ENCODE data around the gene KIF17. TPM values are rescaled to one million over a fixed set of nuclear protein-coding genes. Genes with fewer than 3 reads are reported as not detected.

Gene KIF17
- total and polyA plus RNA-seq, 4 donors: 0.49 to 3.2 (median 2.6) TPM

DNA sequence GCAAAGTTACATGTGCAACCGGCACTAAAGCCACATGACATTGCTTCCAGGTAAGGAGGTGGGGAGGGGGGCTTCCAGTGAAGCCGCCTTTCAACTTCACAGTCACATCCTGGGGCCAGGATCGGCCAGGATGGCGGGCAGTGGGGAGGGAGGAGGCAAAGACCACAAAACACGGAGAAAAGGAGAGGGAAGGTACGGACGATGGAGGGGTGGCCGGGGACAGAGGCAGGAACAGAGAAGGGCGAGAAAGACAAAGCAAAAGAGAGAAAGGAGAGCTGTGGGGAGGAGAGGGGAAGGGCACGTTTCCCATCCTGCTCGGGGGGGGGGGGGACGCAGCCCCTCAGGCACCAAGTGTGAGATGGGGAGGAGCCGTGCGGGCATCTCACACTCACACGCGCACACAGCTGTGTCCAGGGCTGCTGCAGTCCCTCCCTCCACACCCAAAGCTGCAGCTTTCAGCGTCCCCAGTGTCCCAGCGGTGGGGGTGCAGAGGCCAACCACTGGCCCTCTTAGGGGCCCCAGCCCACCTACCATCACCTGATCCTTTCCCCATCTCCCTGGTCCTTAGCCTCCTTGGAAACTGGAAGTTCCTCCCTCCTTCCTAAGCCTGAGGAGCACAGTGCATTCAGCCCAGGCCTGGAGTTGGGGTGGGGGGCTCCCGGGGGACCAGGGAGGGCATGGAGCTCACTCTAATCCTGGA, 12.3 kb upstream of the KIF17 start:
- Histone ChIP-seq H3K36me3 (ENCODE audit: control insufficient read depth in 1 of 2, insufficient read depth in 2 of 2, low read length in 1 of 2) (no peaks in the 10 kb centered on the region), H3K4me1 (ENCODE audit: control insufficient read depth in 1 of 2, insufficient read depth in 2 of 2, low read length in 2 of 2) (no peaks in the 10 kb centered on the region), H3K9me3 (ENCODE audit: control insufficient read depth, low read length) (no peaks in the 10 kb centered on the region), H3K27me3 (ENCODE audit: control insufficient read depth in 1 of 2, insufficient read depth in 2 of 2, low read length in 1 of 2) (no peaks in the 10 kb centered on the region), H3K4me3 (ENCODE audit: low read length in 2 of 2) (no peak overlapping the region), H3K27ac (ENCODE audit: low read depth in 1 of 2, low read length in 2 of 2) (no peak overlapping the region)
- intact Hi-C loops (cut with DNase I): loop anchor here in 1 of 2 donors (5.0 kb wide), 1 partner anchor 57 kb away; the partner anchor contains the start of gene HP1BP3
- 10 to 16% methylated on average over 18 to 19 of the region's 19 CpGs for WGBS, 2 donors
- no peak for ATAC-seq (ENCODE audit: low FRiP score)
- peak in 1 of 2 donors; percentile 67 for DNase-seq

GRCh38 chr1:20729155-20729931, 11.5 kb upstream of the KIF17 start:
- H3K27ac ChIP-seq (ENCODE audit: low read depth in 1 of 2, low read length in 2 of 2): no peak overlapping the region
- no peaks in the 10 kb centered on the region for H3K27me3 ChIP-seq (ENCODE audit: control insufficient read depth in 1 of 2, insufficient read depth in 2 of 2, low read length in 1 of 2)
- no peaks in the 10 kb centered on the region for H3K4me1 ChIP-seq (ENCODE audit: control insufficient read depth in 1 of 2, insufficient read depth in 2 of 2, low read length in 2 of 2)
- intact Hi-C loops (cut with DNase I): no loop called here
- DNase-seq (peak in 1 of 2 donors; percentile 75), ATAC-seq (ENCODE audit: low FRiP score) (no peak)
- H3K9me3 ChIP-seq (ENCODE audit: control insufficient read depth, low read length): no peaks in the 10 kb centered on the region
- no peak overlapping the region for H3K4me3 ChIP-seq (ENCODE audit: low read length in 2 of 2)
- no peaks in the 10 kb centered on the region for H3K36me3 ChIP-seq (ENCODE audit: control insufficient read depth in 1 of 2, insufficient read depth in 2 of 2, low read length in 1 of 2)
- 41 to 43% methylated on average over 13 to 14 of the region's 14 CpGs for WGBS, 2 donors

GRCh38 chr1:20728371-20729154, 10.8 kb upstream of the KIF17 start:
- intact Hi-C loops (cut with DNase I): no loop called here
- ATAC-seq (ENCODE audit: low FRiP score): no peak
- H3K27me3 ChIP-seq (ENCODE audit: control insufficient read depth in 1 of 2, insufficient read depth in 2 of 2, low read length in 1 of 2): no peaks in the 10 kb centered on the region
- H3K27ac ChIP-seq (ENCODE audit: low read depth in 1 of 2, low read length in 2 of 2): no peak overlapping the region
- WGBS, 2 donors: 68 to 70% methylated on average over 9 of the region's 9 CpGs
- no peaks in the 10 kb centered on the region for H3K36me3 ChIP-seq (ENCODE audit: control insufficient read depth in 1 of 2, insufficient read depth in 2 of 2, low read length in 1 of 2)
- DNase-seq: peak in 1 of 2 donors; percentile 40
- H3K9me3 ChIP-seq (ENCODE audit: control insufficient read depth, low read length): no peaks in the 10 kb centered on the region
- no peaks in the 10 kb centered on the region for H3K4me1 ChIP-seq (ENCODE audit: control insufficient read depth in 1 of 2, insufficient read depth in 2 of 2, low read length in 2 of 2)
- H3K4me3 ChIP-seq (ENCODE audit: low read length in 2 of 2): no peak overlapping the region

DNA sequence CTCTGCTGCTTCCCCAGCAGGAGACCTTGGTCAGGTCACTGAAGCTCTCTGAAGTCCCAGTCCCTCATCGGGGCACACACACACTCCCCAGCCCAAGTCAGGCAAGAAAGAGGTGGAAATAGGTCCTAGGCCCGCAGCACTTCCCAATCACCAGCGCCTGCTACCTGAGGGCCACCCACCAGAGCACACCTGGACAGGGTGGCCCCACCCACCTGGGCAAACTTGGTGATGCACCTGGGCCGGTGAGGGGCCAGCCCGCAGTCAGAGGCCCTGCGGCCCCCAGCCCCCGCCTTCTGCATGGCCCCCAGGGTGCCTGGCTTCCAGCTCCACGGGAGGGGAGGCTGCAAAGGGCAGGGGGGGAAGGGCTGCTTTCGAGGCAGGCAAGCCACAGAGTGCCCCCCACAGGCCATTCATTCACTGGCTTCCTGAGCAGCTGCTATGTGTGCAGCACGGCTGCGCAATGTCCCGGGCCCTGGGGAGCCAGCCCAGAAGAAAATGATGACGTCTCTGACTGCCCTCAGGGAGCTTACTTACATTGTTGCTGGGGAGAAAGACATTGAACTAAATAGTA, 10.0 kb upstream of the KIF17 start:
- DNase-seq (peak in 1 of 2 donors; percentile 74), ATAC-seq (ENCODE audit: low FRiP score) (no peak)
- Histone ChIP-seq H3K27me3 (ENCODE audit: control insufficient read depth in 1 of 2, insufficient read depth in 2 of 2, low read length in 1 of 2) (no peaks in the 10 kb centered on the region), H3K4me3 (ENCODE audit: low read length in 2 of 2) (no peak overlapping the region), H3K4me1 (ENCODE audit: control insufficient read depth in 1 of 2, insufficient read depth in 2 of 2, low read length in 2 of 2) (no peaks in the 10 kb centered on the region), H3K9me3 (ENCODE audit: control insufficient read depth, low read length) (no peaks in the 10 kb centered on the region), H3K27ac (ENCODE audit: low read depth in 1 of 2, low read length in 2 of 2) (no peak overlapping the region), H3K36me3 (ENCODE audit: control insufficient read depth in 1 of 2, insufficient read depth in 2 of 2, low read length in 1 of 2) (no peaks in the 10 kb centered on the region)
- 42 to 44% methylated on average over 13 of the region's 13 CpGs for WGBS, 2 donors
- intact Hi-C loops (cut with DNase I): no loop called here

GRCh38 chr1:20726932-20727745, 9.3 kb upstream of the KIF17 start:
- H3K36me3 ChIP-seq (ENCODE audit: control insufficient read depth in 1 of 2, insufficient read depth in 2 of 2, low read length in 1 of 2): no peaks in the 10 kb centered on the region
- WGBS, 2 donors: 92 to 93% methylated on average over 17 of the region's 17 CpGs
- ATAC-seq (ENCODE audit: low FRiP score) (no peak), DNase-seq (peak in 1 of 2 donors; percentile 51)
- intact Hi-C loops (cut with DNase I): no loop called here
- H3K4me1 ChIP-seq (ENCODE audit: control insufficient read depth in 1 of 2, insufficient read depth in 2 of 2, low read length in 2 of 2): no peaks in the 10 kb centered on the region
- no peak overlapping the region for H3K4me3 ChIP-seq (ENCODE audit: low read length in 2 of 2)
- H3K27me3 ChIP-seq (ENCODE audit: control insufficient read depth in 1 of 2, insufficient read depth in 2 of 2, low read length in 1 of 2): no peaks in the 10 kb centered on the region
- H3K9me3 ChIP-seq (ENCODE audit: control insufficient read depth, low read length): no peaks in the 10 kb centered on the region
- no peak overlapping the region for H3K27ac ChIP-seq (ENCODE audit: low read depth in 1 of 2, low read length in 2 of 2)

- Histone ChIP-seq H3K27ac (ENCODE audit: low read depth in 1 of 2, low read length in 2 of 2) (no peak overlapping the region), H3K36me3 (ENCODE audit: control insufficient read depth in 1 of 2, insufficient read depth in 2 of 2, low read length in 1 of 2) (no peaks in the 10 kb centered on the region), H3K4me3 (ENCODE audit: low read length in 2 of 2) (no peak overlapping the region), H3K4me1 (ENCODE audit: control insufficient read depth in 1 of 2, insufficient read depth in 2 of 2, low read length in 2 of 2) (no peaks in the 10 kb centered on the region), H3K27me3 (ENCODE audit: control insufficient read depth in 1 of 2, insufficient read depth in 2 of 2, low read length in 1 of 2) (no peaks in the 10 kb centered on the region), H3K9me3 (ENCODE audit: control insufficient read depth, low read length) (no peaks in the 10 kb centered on the region)
- whole genome bisulfite sequencing, 2 donors: 92 to 94% methylated on average over 25 of the region's 25 CpGs
- DNase-seq: peak in 1 of 2 donors; percentile 73
- no peak for ATAC-seq (ENCODE audit: low FRiP score)
- intact Hi-C loops (cut with DNase I): no loop called here
These were observed 8.5 kb upstream of the KIF17 start for GRCh38 chr1:20726118-20726911.

- Histone ChIP-seq H3K4me1 (ENCODE audit: control insufficient read depth in 1 of 2, insufficient read depth in 2 of 2, low read length in 2 of 2) (no peaks in the 10 kb centered on the region), H3K36me3 (ENCODE audit: control insufficient read depth in 1 of 2, insufficient read depth in 2 of 2, low read length in 1 of 2) (no peaks in the 10 kb centered on the region), H3K27ac (ENCODE audit: low read depth in 1 of 2, low read length in 2 of 2) (no peak overlapping the region), H3K27me3 (ENCODE audit: control insufficient read depth in 1 of 2, insufficient read depth in 2 of 2, low read length in 1 of 2) (no peaks in the 10 kb centered on the region), H3K9me3 (ENCODE audit: control insufficient read depth, low read length) (no peaks in the 10 kb centered on the region), H3K4me3 (ENCODE audit: low read length in 2 of 2) (no peak overlapping the region)
- intact Hi-C loops (cut with DNase I): no loop called here
- DNase-seq: peak; percentile 45 to 66
- WGBS, 2 donors: 76 to 78% methylated on average over 28 to 29 of the region's 29 CpGs
- no peak for ATAC-seq (ENCODE audit: low FRiP score)
These were observed 7.6 kb upstream of the KIF17 start for GRCh38 chr1:20725189-20726117.
